ENCODE results near the gene TMEM165.

Gene TMEM165

GRCh38 chr4:55458164-55458563, 62.4 kb downstream of the TMEM165 start:
- DNase-seq (no peak), ATAC-seq (no peak)

GRCh38 chr4:55458611-55459010, 62.9 kb downstream of the TMEM165 start:
- DNase-seq (no peak), ATAC-seq (no peak)

GRCh38 chr4:55466001-55466400, 70.2 kb downstream of the TMEM165 start:
- DNase-seq (no peak), ATAC-seq (no peak)

GRCh38 chr4:55468724-55469123, 73.0 kb downstream of the TMEM165 start:
- ATAC-seq = no peak
- DNase-seq = no peak

- no peak for DNase-seq
- ATAC-seq = no peak
These were observed 74.2 kb downstream of the TMEM165 start for GRCh38 chr4:55469979-55470378.
